ENCODE measurements around the gene NFIX.

The NFIX gene

GRCh38 chr19:13137290-13137794 is 142.1 kb downstream of the NFIX start:
- no peak for DNase-seq

- DNase-seq: no peak
Observed at GRCh38 chr19:13138171-13138915, 143.1 kb downstream of the NFIX start.

- DNase-seq: no peak
Observed at GRCh38 chr19:13138916-13139198, 143.6 kb downstream of the NFIX start.

- DNase-seq: no peak
Observed at GRCh38 chr19:13139633-13140311, 144.5 kb downstream of the NFIX start.

- DNase-seq: peak in 2 of 51 donors; percentile 2 to 8
Observed at GRCh38 chr19:13146763-13147563, 151.7 kb downstream of the NFIX start.
